PC-9 (cell line): ENCODE measurements around the gene SNTG2. TPM values are rescaled to one million over a fixed set of nuclear protein-coding genes. Genes with fewer than 3 reads are reported as not detected.

Source experiments
- BruUV-seq: library from RNA; stranded (reverse); fragments of 400-500 nt; replicated peaks from 2 replicates; lab custom pipeline; 2021; lab: Mats Ljungman, UMichigan
- CTCF ChIA-PET: fragments of 300-600 bp; sonication (Branson Sonifier 250); formaldehyde crosslinking; loops from one replicate; lab custom pipeline; 2022; ENCODE audit warnings: antibody characterized with exemption; lab: Charles Lee
- POLR2A ChIA-PET: fragments of 300-600 bp; sonication (Branson Sonifier 250); formaldehyde crosslinking; loops from one replicate; lab custom pipeline; 2022; ENCODE audit warnings: antibody characterized with exemption; ENCODE audit not compliant: unreplicated experiment; lab: Charles Lee
- DNase-seq, 2 experiments: peaks; one replicate each; pipeline versions ENCODE4 v3.0.0 to v3.0.0-alpha.2; 2015 to 2022; ENCODE audit warnings: mixed read lengths in 1 of 2
- H2AFZ ChIP-seq: fragments of 200-600 bp; sonication (generic); 2 replicates; pipeline ENCODE4 v1.8.1; 2017; ENCODE audit warnings: antibody characterized with exemption
- H3F3A ChIP-seq: fragments of 200-600 bp; sonication (generic); 2 replicates; pipeline ENCODE4 v1.8.1; 2017; ENCODE audit warnings: antibody characterized with exemption, mild to moderate bottlenecking, low read depth; ENCODE audit not compliant: insufficient read depth
- H3K27ac ChIP-seq: fragments of 200-600 bp; sonication (generic); 2 replicates; pipeline ENCODE4 v1.6.1; 2016; ENCODE audit warnings: mixed run types
- H3K27me3 ChIP-seq: fragments of 200-600 bp; sonication (generic); 2 replicates; pipeline ENCODE4 v1.6.1; 2016; ENCODE audit warnings: low read depth, mixed run types; ENCODE audit not compliant: insufficient read depth
- H3K36me3 ChIP-seq: fragments of 200-600 bp; sonication (generic); 2 replicates; pipeline ENCODE4 v1.6.1; 2016; ENCODE audit warnings: low read depth, mixed run types
- H3K4me1 ChIP-seq: fragments of 200-600 bp; sonication (generic); replicated peaks from 2 replicates; pipeline ENCODE4 v1.6.1; 2016; ENCODE audit warnings: mixed run types; ENCODE audit not compliant: insufficient read depth
- H3K4me2 ChIP-seq: fragments of 200-600 bp; sonication (generic); 2 replicates; pipeline ENCODE4 v1.6.1; 2017; ENCODE audit warnings: mixed run types
- H3K4me3 ChIP-seq: fragments of 200-600 bp; sonication (generic); 2 replicates; pipeline ENCODE4 v1.6.1; 2016; ENCODE audit warnings: mixed run types
- H3K79me2 ChIP-seq: fragments of 200-600 bp; sonication (generic); 2 replicates; pipeline ENCODE4 v1.6.1; 2017; ENCODE audit warnings: low read depth, mixed run types
- H3K9me2 ChIP-seq: fragments of 200-600 bp; sonication (generic); 2 replicates; pipeline ENCODE4 v1.8.1; 2017; ENCODE audit warnings: mild to moderate bottlenecking; ENCODE audit not compliant: insufficient read depth
- H3K9me3 ChIP-seq: fragments of 200-600 bp; sonication (generic); 2 replicates; pipeline ENCODE4 v1.8.1; 2016; ENCODE audit warnings: low read depth; ENCODE audit not compliant: insufficient read depth
- H4K20me1 ChIP-seq: fragments of 200-600 bp; sonication (generic); 2 replicates; pipeline ENCODE4 v1.8.1; 2017; ENCODE audit not compliant: insufficient read depth
- CTCF ChIP-seq: fragments of 200-600 bp; sonication (generic); conservative IDR thresholded peaks from 2 replicates; pipeline ENCODE4 v1.6.1; 2017; ENCODE audit warnings: mixed run types, antibody characterized with exemption, mild to moderate bottlenecking, moderate library complexity
- EZH2 ChIP-seq: fragments of 200-600 bp; sonication (generic); IDR thresholded peaks from 2 replicates; pipeline ENCODE4 v1.8.0; 2017; ENCODE audit warnings: antibody characterized with exemption, low read depth
- intact Hi-C: fragments of 100-400 bp; cut with micrococcal nuclease; formaldehyde crosslinking; loops from one replicate; pipeline ENCODE4 v1.10.0; 2022; ENCODE audit not compliant: unreplicated experiment
- total RNA-seq: library from RNA; stranded (reverse); gene quantifications from 2 replicates; pipeline ENCODE4 v1.2.3, GENCODE V29; 2021

SNTG2 gene
- total RNA-seq, 1 experiment from 2014 or later = not detected

- Histone ChIP-seq H3K79me2 (no peaks in the 10 kb centered on the region), H3K9me3 (no peaks in the 10 kb centered on the region), H3K27me3 (peaks cover 45% of the 10 kb centered on the region), H3F3A (no peaks in the 10 kb centered on the region), H3K4me3 (no peak overlapping the region), H3K27ac (no peak overlapping the region), H2AFZ (no peak overlapping the region), H4K20me1 (no peaks in the 10 kb centered on the region), H3K4me2 (no peak overlapping the region), H3K9me2 (no peaks in the 10 kb centered on the region), H3K4me1 (no peaks in the 10 kb centered on the region), H3K36me3 (no peaks in the 10 kb centered on the region)
- POLR2A ChIA-PET = no interaction called here
- intact Hi-C loops = no loop called here
- BruUV-seq = no TSS peak
- TF ChIP-seq CTCF (peak; percentile 90), EZH2 (no peak)
- DNase-seq = peak in 1 of 2 experiments; percentile 19
- CTCF ChIA-PET = interaction anchor here (0.6 kb wide), 1 partner anchor 405 kb away, joined by 4 read pairs; no protein-coding TSS in a partner anchor
Observed at GRCh38 chr2:1140389-1141003, 189.8 kb downstream of the SNTG2 start.

GRCh38 chr2:1141079-1141478, 190.4 kb downstream of the SNTG2 start:
- no peaks in the 10 kb centered on the region for H3K9me3 ChIP-seq
- H3K36me3 ChIP-seq = no peaks in the 10 kb centered on the region
- no peak for TF ChIP-seq EZH2
- TF ChIP-seq CTCF = no peak
- no peak for DNase-seq
- H3K4me1 ChIP-seq = no peaks in the 10 kb centered on the region
- H4K20me1 ChIP-seq = no peaks in the 10 kb centered on the region
- H3K9me2 ChIP-seq = no peaks in the 10 kb centered on the region
- BruUV-seq = no TSS peak
- no peaks in the 10 kb centered on the region for H3K79me2 ChIP-seq
- H3K4me2 ChIP-seq = no peak overlapping the region
- POLR2A ChIA-PET = no interaction called here
- no peak overlapping the region for H3K4me3 ChIP-seq
- H3K27ac ChIP-seq = no peak overlapping the region
- no peak overlapping the region for H2AFZ ChIP-seq
- CTCF ChIA-PET = interaction anchor here (0.6 kb wide), 1 partner anchor 568 kb away, joined by 8 read pairs; no protein-coding TSS in a partner anchor
- intact Hi-C loops = no loop called here
- peaks cover 39% of the 10 kb centered on the region for H3K27me3 ChIP-seq
- no peaks in the 10 kb centered on the region for H3F3A ChIP-seq

- no peaks in the 10 kb centered on the region for H3K9me2 ChIP-seq
- BruUV-seq = no TSS peak
- no peaks in the 10 kb centered on the region for H3F3A ChIP-seq
- H3K36me3 ChIP-seq = no peaks in the 10 kb centered on the region
- no peak for TF ChIP-seq EZH2
- peaks cover 26% of the 10 kb centered on the region for H3K27me3 ChIP-seq
- no peaks in the 10 kb centered on the region for H3K79me2 ChIP-seq
- H4K20me1 ChIP-seq = no peaks in the 10 kb centered on the region
- intact Hi-C loops = no loop called here
- H3K9me3 ChIP-seq = no peaks in the 10 kb centered on the region
- ChIA-PET CTCF (no interaction called here), POLR2A (no interaction called here)
- no peak overlapping the region for H3K4me2 ChIP-seq
- H2AFZ ChIP-seq = no peak overlapping the region
- no peak for DNase-seq
- no peak overlapping the region for H3K4me3 ChIP-seq
- H3K4me1 ChIP-seq = no peaks in the 10 kb centered on the region
- H3K27ac ChIP-seq = no peak overlapping the region
Observed at GRCh38 chr2:1143129-1143528, 192.5 kb downstream of the SNTG2 start.
